GM12873 (cell line): ENCODE measurements around the gene BCAS1.

Source experiments
- CTCF ChIP-seq: IDR thresholded peaks from 2 replicates; pipeline ENCODE4 v1.5.1; 2012; ENCODE audit warnings: low read depth, mild to moderate bottlenecking, moderate library complexity, low read length, control low read depth; ENCODE audit not compliant: insufficient read depth; ENCODE audit errors: missing control alignments

The BCAS1 gene

GRCh38 chr20:54070187-54070987 is at the start of gene BCAS1:
Gene BCAS1 (minus strand): TSS chr20:54070594. CDS start chr20:54058718, 11,876 bp downstream.
- no peak for TF ChIP-seq CTCF

- TF ChIP-seq CTCF: no peak
These were observed 49.4 kb upstream of the BCAS1 start for GRCh38 chr20:54119744-54120143.

GRCh38 chr20:54118220-54119001 is 48.0 kb upstream of the BCAS1 start:
- TF ChIP-seq CTCF: no peak

- no peak for TF ChIP-seq CTCF
These were observed 46.3 kb upstream of the BCAS1 start for GRCh38 chr20:54116550-54117235.

GRCh38 chr20:54115172-54115854 is 44.9 kb upstream of the BCAS1 start:
- TF ChIP-seq CTCF: no peak

- no peak for TF ChIP-seq CTCF
These were observed 43.7 kb upstream of the BCAS1 start for GRCh38 chr20:54114109-54114508.
